H1 (cell line): ENCODE data around the gene GDPD5. TPM values are rescaled to one million over a fixed set of nuclear protein-coding genes. Genes with fewer than 3 reads are reported as not detected.

Source experiments
- CTCF ChIA-PET: fragments of 300-600 bp; sonication (Branson Sonifier 250); formaldehyde crosslinking; loops from one replicate; lab custom pipeline; 2021; ENCODE audit not compliant: partially characterized antibody; lab: Charles Lee
- POLR2A ChIA-PET: fragments of 300-600 bp; sonication (Branson Sonifier 250); formaldehyde crosslinking; loops from one replicate; lab custom pipeline; 2021; ENCODE audit warnings: inconsistent platforms; ENCODE audit not compliant: partially characterized antibody; lab: Charles Lee
- DNase-seq, 2 experiments: peaks; one replicate each; pipeline versions ENCODE4 v3.0.0 to v3.0.0-alpha.2; 2010 to 2022; ENCODE audit warnings: low spot score in 2 of 2, low read depth in 1 of 2, mixed read lengths in 1 of 2
- FAIRE-seq: peaks from 2 replicates; lab custom pipeline; 2011; peaks lifted over from hg19 to GRCh38; lab: Jason Lieb, UNC
- H2AFZ ChIP-seq: 2 replicates; pipeline ENCODE4 v1.8.1; 2012; ENCODE audit warnings: low read length, inconsistent platforms
- H2AK5ac ChIP-seq: 2 replicates; pipeline ENCODE4 v1.6.1; 2013; ENCODE audit warnings: low read depth, low read length
- H2BK120ac ChIP-seq: replicated peaks from 2 replicates; pipeline ENCODE3; 2013; ENCODE audit warnings: low read depth, low read length, inconsistent platforms
- H2BK12ac ChIP-seq: 2 replicates; pipeline ENCODE4 v1.6.1; 2013; ENCODE audit warnings: low read depth, low read length
- H2BK15ac ChIP-seq: 2 replicates; pipeline ENCODE4 v1.6.1; 2013; ENCODE audit warnings: low read length
- H2BK20ac ChIP-seq: 2 replicates; pipeline ENCODE4 v1.6.1; 2013; ENCODE audit warnings: low read length
- H2BK5ac ChIP-seq: 2 replicates; pipeline ENCODE4 v1.6.1; 2013; ENCODE audit warnings: low read depth, low read length
- H3K14ac ChIP-seq: 2 replicates; pipeline ENCODE4 v1.6.1; 2013; ENCODE audit warnings: inconsistent platforms; ENCODE audit not compliant: insufficient read length
- H3K18ac ChIP-seq: 2 replicates; pipeline ENCODE4 v1.6.1; 2013; ENCODE audit warnings: low read length; ENCODE audit errors: extremely low read depth
- H3K23ac ChIP-seq: 2 replicates; pipeline ENCODE4 v1.6.1; 2013; ENCODE audit warnings: inconsistent platforms; ENCODE audit not compliant: insufficient read length
- H3K23me2 ChIP-seq: 2 replicates; pipeline ENCODE4 v1.6.1; 2013; ENCODE audit warnings: low read depth, low read length
- H3K27ac ChIP-seq: 2 replicates; pipeline ENCODE4 v1.6.1; 2011; ENCODE audit warnings: low read depth, low read length, inconsistent platforms
- H3K27me3 ChIP-seq, 4 experiments: replicated peaks in 1 of 4; 1 replicate in 1 of 4; 2 replicates in 3 of 4; pipeline versions ENCODE4 v1.6.1 to v1.8.1; 2011 to 2013; ENCODE audit warnings: low read length in 3 of 4, mild to moderate bottlenecking in 3 of 4, inconsistent platforms in 2 of 4, mixed read lengths in 2 of 4, moderate library complexity in 1 of 4; ENCODE audit not compliant: control insufficient read depth in 3 of 4, insufficient read depth in 3 of 4; ENCODE audit errors: extremely low read depth in 1 of 4
- H3K36me3 ChIP-seq, 4 experiments: 2 replicates each; pipeline versions ENCODE4 v1.6.1 to v1.8.1; 2011 to 2013; ENCODE audit warnings: mild to moderate bottlenecking in 4 of 4, low read length in 3 of 4, moderate library complexity in 2 of 4, control low read depth in 1 of 4, inconsistent platforms in 1 of 4; ENCODE audit not compliant: insufficient read depth in 4 of 4, control insufficient read depth in 2 of 4
- H3K4ac ChIP-seq: replicated peaks from 2 replicates; pipeline ENCODE3; 2013; ENCODE audit warnings: low read length, low read depth, mixed read lengths, inconsistent platforms; ENCODE audit not compliant: insufficient read length
- H3K4me1 ChIP-seq, 4 experiments: replicated peaks in 1 of 4; 1 replicate in 1 of 4; 2 replicates in 3 of 4; pipeline versions ENCODE4 v1.6.1 to v1.8.1; 2011 to 2013; ENCODE audit warnings: low read length in 3 of 4, inconsistent platforms in 2 of 4, mixed read lengths in 1 of 4; ENCODE audit not compliant: insufficient read depth in 4 of 4, control insufficient read depth in 3 of 4
- H3K4me2 ChIP-seq, 2 experiments: 2 replicates each; pipeline versions ENCODE4 v1.6.1 to v1.8.1; 2011 to 2013; ENCODE audit warnings: low read depth in 2 of 2, low read length in 2 of 2, control low read depth in 1 of 2, inconsistent platforms in 1 of 2, mild to moderate bottlenecking in 1 of 2; ENCODE audit not compliant: insufficient read depth in 1 of 2
- H3K4me3 ChIP-seq, 4 experiments: fragments of 200-600, 300-600 bp in 1 of 4; sonication (generic), shearing (Covaris generic), sonication (Bioruptor Twin) in 1 of 4; 2 replicates each; pipeline versions ENCODE4 v1.5.1 to v1.8.1; 2011 to 2016; ENCODE audit warnings: low read length in 4 of 4, low read depth in 3 of 4, control low read depth in 2 of 4, inconsistent platforms in 2 of 4, mild to moderate bottlenecking in 2 of 4, mixed read lengths in 1 of 4, moderate library complexity in 1 of 4; ENCODE audit not compliant: insufficient read depth in 2 of 4; ENCODE audit errors: extremely low read depth in 1 of 4
- H3K56ac ChIP-seq: replicated peaks from 2 replicates; pipeline ENCODE3; 2013; ENCODE audit warnings: low read depth, mild to moderate bottlenecking, mixed read lengths, low read length, inconsistent platforms; ENCODE audit not compliant: insufficient read length
- H3K79me1 ChIP-seq: 2 replicates; pipeline ENCODE4 v1.6.1; 2013; ENCODE audit warnings: low read depth, low read length, control low read depth
- H3K79me2 ChIP-seq, 2 experiments: 2 replicates each; pipeline versions ENCODE4 v1.6.1 to v1.8.1; 2012 to 2013; ENCODE audit warnings: low read length in 2 of 2, mild to moderate bottlenecking in 2 of 2, inconsistent platforms in 1 of 2; ENCODE audit not compliant: insufficient read depth in 2 of 2, control insufficient read depth in 1 of 2
- H3K9ac ChIP-seq, 4 experiments: replicated peaks in 1 of 4; 1 replicate in 1 of 4; 2 replicates in 3 of 4; pipeline versions ENCODE4 v1.6.1 to v1.8.1; 2011 to 2013; ENCODE audit warnings: low read depth in 3 of 4, low read length in 3 of 4, control low read depth in 2 of 4, mild to moderate bottlenecking in 2 of 4, moderate library complexity in 2 of 4, inconsistent platforms in 1 of 4; ENCODE audit errors: extremely low read depth in 1 of 4
- H3K9me3 ChIP-seq, 2 experiments: 2 replicates each; pipeline versions ENCODE4 v1.6.1 to v1.8.1; 2012 to 2013; ENCODE audit warnings: mild to moderate bottlenecking in 2 of 2, moderate library complexity in 2 of 2, control low read depth in 1 of 2, inconsistent platforms in 1 of 2, low read depth in 1 of 2, low read length in 1 of 2, mixed read lengths in 1 of 2; ENCODE audit not compliant: insufficient read depth in 2 of 2
- H4K20me1 ChIP-seq, 2 experiments: replicated peaks in 1 of 2; 2 replicates each; pipeline versions ENCODE3 to v1.8.1; 2011 to 2013; ENCODE audit warnings: inconsistent platforms in 2 of 2, low read length in 2 of 2, mild to moderate bottlenecking in 1 of 2; ENCODE audit not compliant: insufficient read depth in 2 of 2, control insufficient read depth in 1 of 2
- H4K5ac ChIP-seq: 2 replicates; pipeline ENCODE4 v1.6.1; 2013; ENCODE audit warnings: low read length, low read depth, mixed read lengths, inconsistent platforms; ENCODE audit not compliant: insufficient read length
- H4K8ac ChIP-seq: 2 replicates; pipeline ENCODE4 v1.8.0; 2013; ENCODE audit warnings: mild to moderate bottlenecking, moderate library complexity, low read length, inconsistent platforms; ENCODE audit not compliant: insufficient read depth; ENCODE audit errors: extremely low read depth
- H4K91ac ChIP-seq: replicated peaks from 2 replicates; pipeline ENCODE3; 2013; ENCODE audit warnings: low read length, mixed read lengths, inconsistent platforms; ENCODE audit not compliant: insufficient read length
- E2F6 ChIP-seq: IDR thresholded peaks from 2 replicates; pipeline ENCODE4 v1.6.1; 2012; ENCODE audit warnings: inconsistent platforms
- WGBS, 2 experiments: shearing (Covaris generic) in 1 of 2; methylation state at CpG; one replicate each; pipeline versions ENCODE4 v1.1.6 to v1.1.7; 2013 to 2015; ENCODE audit warnings: low lambda C conversion rate in 2 of 2, mixed read lengths in 2 of 2, inconsistent platforms in 1 of 2, low coverage in 1 of 2, missing lambda C conversion rate in 1 of 2; ENCODE audit not compliant: insufficient replicate concordance in 2 of 2, insufficient coverage in 1 of 2, insufficient read length in 1 of 2; ENCODE audit errors: extremely low coverage in 1 of 2, missing lambda C conversion rate in 1 of 2; 5-methylcytosine and 5-hydroxymethylcytosine counted together
- polyA plus RNA-seq, 7 experiments: library from polyadenylated mRNA; depleted of rRNA in 3 of 7; stranded (reverse) in 5 of 7; unstranded in 2 of 7; fragments of >200 nt in 5 of 7; fragments of 200-250 nt in 2 of 7; gene quantifications; 1 replicate in 5 of 7; 2 replicates in 1 of 7; 4 replicates in 1 of 7; pipeline versions ENCODE4 v1.2.1 to v1.2.3, GENCODE V29; 2011 to 2013; ENCODE audit warnings: missing spikeins in 2 of 7, mixed read lengths in 2 of 7
- total RNA-seq: library from RNA; stranded (reverse); fragmentation: NEBNext Ultra II Directional; extraction: Animal tissue kit (Norgen Biotek cat#: 25700); gene quantifications from 2 replicates; pipeline ENCODE4 v1.2.1, GENCODE V29; 2021

GDPD5 gene
- total and polyA plus RNA-seq, 2 of the 8 experiments (the other 6 are each of a cell fraction or from before 2014, with no cell fraction given): 7.8 to 8.6 TPM

GRCh38 chr11:75510004-75510722 is 15.6 kb downstream of the GDPD5 start:
- no peak overlapping the region for H2AFZ ChIP-seq
- no peak overlapping the region for H4K5ac ChIP-seq
- DNase-seq (no peak), FAIRE-seq (no peak)
- H2BK15ac ChIP-seq: no peak overlapping the region
- no peak overlapping the region for H3K9ac ChIP-seq
- no peak overlapping the region; the same call in 1 of the 2 replicates for H3K18ac ChIP-seq
- H2BK20ac ChIP-seq: no peak overlapping the region
- no peak overlapping the region for H3K4me3 ChIP-seq
- H3K79me2 ChIP-seq: no peaks in the 10 kb centered on the region
- H2BK5ac ChIP-seq: no peak overlapping the region
- H4K8ac ChIP-seq: no peak overlapping the region; the same call in 1 of the 2 replicates
- no peaks in the 10 kb centered on the region for H3K27me3 ChIP-seq
- ChIA-PET CTCF (interaction anchor here (0.6 to 2.8 kb wide), 10 partner anchors 11 to 166 kb away, joined by 3 to 16 read pairs (median 3); partner anchors contain the start of gene GDPD5), POLR2A (interaction anchor here (0.6 to 1.0 kb wide), 2 partner anchors 11 to 85 kb away, joined by 3 to 4 read pairs; no protein-coding TSS in a partner anchor)
- H2BK12ac ChIP-seq: no peak overlapping the region
- H3K56ac ChIP-seq: no peak overlapping the region
- H3K36me3 ChIP-seq: no peaks in the 10 kb centered on the region
- WGBS, 2 experiments: 87% methylated on average over 9 of the region's 9 CpGs; no CpG with 5 or more reads in 1 of the 2 experiments
- no peak overlapping the region for H3K27ac ChIP-seq
- no peak overlapping the region for H4K91ac ChIP-seq
- no peak overlapping the region for H2AK5ac ChIP-seq
- no peaks in the 10 kb centered on the region for H3K9me3 ChIP-seq
- no peaks in the 10 kb centered on the region for H3K4me1 ChIP-seq
- H4K20me1 ChIP-seq: no peaks in the 10 kb centered on the region
- H3K4ac ChIP-seq: no peak overlapping the region
- no peak overlapping the region for H3K23ac ChIP-seq
- H3K23me2 ChIP-seq: no peaks in the 10 kb centered on the region
- no peak overlapping the region for H3K14ac ChIP-seq
- H2BK120ac ChIP-seq: no peak overlapping the region
- no peak overlapping the region for H3K4me2 ChIP-seq
- TF ChIP-seq E2F6: no peak
- TF ChIP-seq, all 59 proteins: peak for 0
- no peaks in the 10 kb centered on the region; the same call in 1 of the 2 replicates for H3K79me1 ChIP-seq
